ENCODE data around the gene RAMP1. TPM values are rescaled to one million over a fixed set of nuclear protein-coding genes. Genes with fewer than 3 reads are reported as not detected.

Gene RAMP1
- total RNA-seq, 1 donor from 2014 or later, result 9.1 TPM

GRCh38 chr2:237888389-237888788 lies 29.0 kb downstream of the RAMP1 start:
- Histone ChIP-seq H3K27ac (ENCODE audit: low read depth, low read length) (no peak overlapping the region), H3K4me1 (ENCODE audit: insufficient read depth, low read length) (peaks cover 4% of the 10 kb centered on the region), H3K79me2 (ENCODE audit: insufficient read depth, low read length) (no peaks in the 10 kb centered on the region), H3K36me3 (ENCODE audit: insufficient read depth, low read length) (no peaks in the 10 kb centered on the region), H3K9me3 (ENCODE audit: insufficient read depth, low read depth, low read length) (no peaks in the 10 kb centered on the region), H3K9ac (ENCODE audit: low read length) (no peak overlapping the region), H3K4me3 (ENCODE audit: insufficient read depth, low read depth, low read length) (no peak overlapping the region), H3K4me2 (ENCODE audit: low read length) (peak overlapping the region; percentile 10), H4K20me1 (ENCODE audit: insufficient read depth, low read length) (no peaks in the 10 kb centered on the region), H2AFZ (ENCODE audit: low read depth, low read length) (no peak overlapping the region), H3K27me3 (ENCODE audit: insufficient read depth, low read length) (no peaks in the 10 kb centered on the region)
- Mint-ChIP-seq H3K9me3 (ENCODE audit: unreplicated experiment) (no peaks in the 10 kb centered on the region), H3K4me3 (ENCODE audit: unreplicated experiment) (no peak overlapping the region), H3K36me3 (ENCODE audit: low read depth, unreplicated experiment) (peaks cover 1% of the 10 kb centered on the region), H3K27me3 (ENCODE audit: low read depth, unreplicated experiment) (no peaks in the 10 kb centered on the region), H3K4me1 (ENCODE audit: low read depth, unreplicated experiment) (peaks cover 8% of the 10 kb centered on the region), H3K27ac (ENCODE audit: unreplicated experiment) (no peak overlapping the region)
- TF ChIP-seq EZH2 (IDR thresholded peaks at IDR 0.05; ENCODE audit: insufficient read depth, low read length), result no peak
- TF ChIP-seq, protein P1, sequence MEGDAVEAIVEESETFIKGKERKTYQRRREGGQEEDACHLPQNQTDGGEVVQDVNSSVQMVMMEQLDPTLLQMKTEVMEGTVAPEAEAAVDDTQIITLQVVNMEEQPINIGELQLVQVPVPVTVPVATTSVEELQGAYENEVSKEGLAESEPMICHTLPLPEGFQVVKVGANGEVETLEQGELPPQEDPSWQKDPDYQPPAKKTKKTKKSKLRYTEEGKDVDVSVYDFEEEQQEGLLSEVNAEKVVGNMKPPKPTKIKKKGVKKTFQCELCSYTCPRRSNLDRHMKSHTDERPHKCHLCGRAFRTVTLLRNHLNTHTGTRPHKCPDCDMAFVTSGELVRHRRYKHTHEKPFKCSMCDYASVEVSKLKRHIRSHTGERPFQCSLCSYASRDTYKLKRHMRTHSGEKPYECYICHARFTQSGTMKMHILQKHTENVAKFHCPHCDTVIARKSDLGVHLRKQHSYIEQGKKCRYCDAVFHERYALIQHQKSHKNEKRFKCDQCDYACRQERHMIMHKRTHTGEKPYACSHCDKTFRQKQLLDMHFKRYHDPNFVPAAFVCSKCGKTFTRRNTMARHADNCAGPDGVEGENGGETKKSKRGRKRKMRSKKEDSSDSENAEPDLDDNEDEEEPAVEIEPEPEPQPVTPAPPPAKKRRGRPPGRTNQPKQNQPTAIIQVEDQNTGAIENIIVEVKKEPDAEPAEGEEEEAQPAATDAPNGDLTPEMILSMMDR (IDR thresholded peaks at IDR 0.05; ENCODE audit: insufficient read depth, low read depth, low read length), result no peak
- DNase-seq (ENCODE audit: low read depth) (peak; percentile 68), FAIRE-seq (no peak)

- Mint-ChIP-seq H3K36me3 (ENCODE audit: low read depth, unreplicated experiment) (peaks cover 1% of the 10 kb centered on the region), H3K27ac (ENCODE audit: unreplicated experiment) (no peak overlapping the region), H3K4me3 (ENCODE audit: unreplicated experiment) (no peak overlapping the region), H3K4me1 (ENCODE audit: low read depth, unreplicated experiment) (peaks cover 8% of the 10 kb centered on the region), H3K27me3 (ENCODE audit: low read depth, unreplicated experiment) (no peaks in the 10 kb centered on the region), H3K9me3 (ENCODE audit: unreplicated experiment) (no peaks in the 10 kb centered on the region)
- DNase-seq (ENCODE audit: low read depth), result no peak
- TF ChIP-seq EZH2 (IDR thresholded peaks at IDR 0.05; ENCODE audit: insufficient read depth, low read length), result no peak
- TF ChIP-seq, protein P1 (IDR thresholded peaks at IDR 0.05; ENCODE audit: insufficient read depth, low read depth, low read length), result no peak
- H3K4me2 ChIP-seq (ENCODE audit: low read length), result no peak overlapping the region
- no peaks in the 10 kb centered on the region for H4K20me1 ChIP-seq (ENCODE audit: insufficient read depth, low read length)
- H3K79me2 ChIP-seq (ENCODE audit: insufficient read depth, low read length), result no peaks in the 10 kb centered on the region
- no peak overlapping the region for H3K4me3 ChIP-seq (ENCODE audit: insufficient read depth, low read depth, low read length)
- no peak for FAIRE-seq
- no peaks in the 10 kb centered on the region for H3K9me3 ChIP-seq (ENCODE audit: insufficient read depth, low read depth, low read length)
- H2AFZ ChIP-seq (ENCODE audit: low read depth, low read length), result no peak overlapping the region
- H3K36me3 ChIP-seq (ENCODE audit: insufficient read depth, low read length), result no peaks in the 10 kb centered on the region
- H3K4me1 ChIP-seq (ENCODE audit: insufficient read depth, low read length), result peaks cover 4% of the 10 kb centered on the region
- H3K9ac ChIP-seq (ENCODE audit: low read length), result no peak overlapping the region
- H3K27ac ChIP-seq (ENCODE audit: low read depth, low read length), result no peak overlapping the region
- no peaks in the 10 kb centered on the region for H3K27me3 ChIP-seq (ENCODE audit: insufficient read depth, low read length)
These were observed 29.6 kb downstream of the RAMP1 start for GRCh38 chr2:237889016-237889415.

- Histone ChIP-seq H3K79me2 (ENCODE audit: insufficient read depth, low read length) (no peaks in the 10 kb centered on the region), H2AFZ (ENCODE audit: low read depth, low read length) (no peak overlapping the region), H3K9me3 (ENCODE audit: insufficient read depth, low read depth, low read length) (no peaks in the 10 kb centered on the region), H3K4me2 (ENCODE audit: low read length) (no peak overlapping the region), H3K4me3 (ENCODE audit: insufficient read depth, low read depth, low read length) (no peak overlapping the region), H3K36me3 (ENCODE audit: insufficient read depth, low read length) (no peaks in the 10 kb centered on the region), H3K27me3 (ENCODE audit: insufficient read depth, low read length) (no peaks in the 10 kb centered on the region), H3K9ac (ENCODE audit: low read length) (no peak overlapping the region), H3K27ac (ENCODE audit: low read depth, low read length) (no peak overlapping the region), H3K4me1 (ENCODE audit: insufficient read depth, low read length) (peaks cover 4% of the 10 kb centered on the region), H4K20me1 (ENCODE audit: insufficient read depth, low read length) (no peaks in the 10 kb centered on the region)
- H3K4me1 Mint-ChIP-seq (ENCODE audit: low read depth, unreplicated experiment), result peaks cover 8% of the 10 kb centered on the region
- no peak overlapping the region for H3K27ac Mint-ChIP-seq (ENCODE audit: unreplicated experiment)
- TF ChIP-seq, protein P1 (IDR thresholded peaks at IDR 0.05; ENCODE audit: insufficient read depth, low read depth, low read length), result no peak
- TF ChIP-seq EZH2 (IDR thresholded peaks at IDR 0.05; ENCODE audit: insufficient read depth, low read length), result no peak
- H3K4me3 Mint-ChIP-seq (ENCODE audit: unreplicated experiment), result no peak overlapping the region
- FAIRE-seq (no peak), DNase-seq (ENCODE audit: low read depth) (no peak)
- H3K9me3 Mint-ChIP-seq (ENCODE audit: unreplicated experiment), result no peaks in the 10 kb centered on the region
- no peaks in the 10 kb centered on the region for H3K27me3 Mint-ChIP-seq (ENCODE audit: low read depth, unreplicated experiment)
- peaks cover 1% of the 10 kb centered on the region for H3K36me3 Mint-ChIP-seq (ENCODE audit: low read depth, unreplicated experiment)
These were observed 30.4 kb downstream of the RAMP1 start for GRCh38 chr2:237889811-237890210.
